GM04504 (cell line): ENCODE measurements around the gene TBL1X.
"Not testable (repeated sequence)": the region's sequence is repeated elsewhere in the genome, so short reads cannot be mapped to it uniquely, and the experiment has no call there.

Experiments
- DNase-seq: peaks from one replicate; pipeline ENCODE4 v3.0.0-alpha.2; 2012; ENCODE audit warnings: low read depth

TBL1X gene

DNA sequence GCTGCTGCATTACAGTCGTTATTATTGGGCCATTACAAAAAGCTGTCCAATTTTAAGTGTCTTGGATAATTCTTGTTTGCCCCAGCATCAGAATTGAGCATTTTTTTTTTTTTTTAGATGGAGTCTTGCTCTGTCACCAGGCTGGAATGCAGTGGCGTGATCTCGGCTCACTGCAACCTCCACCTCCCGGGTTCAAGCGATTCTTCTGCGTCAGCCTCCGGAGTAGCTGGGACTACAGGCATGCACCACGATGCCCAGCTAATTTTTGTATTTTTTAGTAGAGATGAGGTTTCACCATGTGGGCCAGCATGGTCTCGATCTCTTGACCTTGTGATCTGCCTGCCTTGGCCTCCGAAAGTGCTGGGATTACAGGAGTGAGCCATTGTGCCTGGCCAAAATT lies 71.3 kb downstream of the TBL1X start:
- DNase-seq: not testable (repeated sequence)

GRCh38 chrX:9537781-9538180 lies 72.9 kb downstream of the TBL1X start:
- no peak for DNase-seq

DNA sequence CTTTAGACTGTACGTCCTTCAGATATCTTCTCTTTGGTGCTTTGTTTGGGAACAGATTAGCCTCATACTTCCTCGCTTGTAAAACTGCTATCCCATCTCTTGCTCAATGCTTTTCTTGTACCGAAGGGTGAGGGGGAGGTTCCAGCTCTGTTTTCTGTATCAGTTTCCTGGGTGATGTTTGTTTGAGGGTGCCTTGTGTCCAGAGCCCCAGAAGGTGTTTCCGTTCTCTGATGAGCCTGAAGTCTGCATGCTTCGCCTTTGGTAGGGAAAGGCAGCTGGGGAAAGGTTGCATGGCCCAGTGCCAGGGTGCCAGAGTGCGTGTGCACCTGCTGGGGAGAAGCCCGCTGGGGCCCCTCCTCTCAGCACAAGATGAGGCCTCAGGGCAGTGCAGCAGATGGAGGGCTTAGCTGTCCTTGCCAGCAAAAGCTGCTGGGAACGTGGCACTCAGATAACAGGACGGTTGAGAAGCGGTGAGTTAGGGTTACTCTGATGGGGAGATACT lies 73.7 kb downstream of the TBL1X start:
- no peak for DNase-seq

DNA sequence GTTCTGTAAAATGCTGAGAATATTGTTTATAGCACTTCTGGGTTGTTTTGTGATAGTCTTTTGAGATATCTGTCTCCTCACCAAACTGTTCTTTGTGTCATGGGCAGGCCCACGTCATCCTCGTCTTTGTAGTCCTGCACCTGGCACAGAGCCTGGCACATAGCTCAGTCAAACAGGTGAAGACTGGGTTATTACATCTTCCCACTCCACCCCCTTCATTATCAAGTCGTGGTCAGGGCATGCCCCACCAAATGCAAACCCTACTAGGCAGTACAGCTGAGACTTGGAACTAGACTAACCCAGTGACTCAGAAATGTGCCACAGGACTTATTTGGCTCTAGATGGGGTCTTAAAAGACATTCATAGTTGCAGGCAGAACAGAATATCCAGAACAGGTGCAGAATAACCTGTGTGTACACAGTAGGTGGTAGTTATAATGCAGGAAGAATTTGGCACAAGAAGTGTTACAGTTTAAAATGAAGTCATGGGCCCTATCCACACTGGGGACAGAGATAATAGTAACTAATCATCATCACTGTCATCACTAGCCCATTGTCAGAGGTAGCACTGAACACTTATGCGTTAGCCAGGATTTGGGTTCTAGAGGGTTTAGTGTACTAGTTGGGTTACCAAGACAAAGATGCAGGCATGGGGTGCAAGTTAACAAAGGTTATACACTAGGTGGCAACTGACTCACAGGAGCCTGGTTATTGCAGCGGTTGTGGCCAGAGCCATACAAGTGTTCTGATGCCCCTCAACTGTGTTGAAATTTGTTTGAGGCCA lies 74.9 kb downstream of the TBL1X start:
- DNase-seq: no peak

GRCh38 chrX:9542106-9542760 lies 77.4 kb downstream of the TBL1X start:
- no peak for DNase-seq

- DNase-seq: no peak
Observed at GRCh38 chrX:9542761-9543111, 77.9 kb downstream of the TBL1X start.

DNA sequence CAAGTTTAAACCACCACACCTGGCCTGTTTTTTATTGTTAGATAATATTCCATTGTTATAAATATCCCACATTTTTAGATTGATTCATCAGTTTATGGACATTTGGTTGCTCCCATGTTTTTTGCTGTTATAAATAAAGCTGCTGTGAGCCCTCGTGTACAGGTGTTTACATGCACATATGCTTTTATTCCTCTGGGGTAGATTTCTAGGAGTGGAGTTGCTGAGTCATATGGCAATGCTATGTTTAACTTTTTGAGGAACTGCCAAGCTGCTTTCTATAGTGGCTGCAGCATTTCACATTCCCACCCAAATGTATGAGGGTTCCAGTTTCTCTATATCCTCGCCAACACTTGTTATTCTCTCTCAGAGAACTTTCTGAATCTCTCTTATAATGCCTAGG lies 90.5 kb downstream of the TBL1X start:
- no peak for DNase-seq

DNA sequence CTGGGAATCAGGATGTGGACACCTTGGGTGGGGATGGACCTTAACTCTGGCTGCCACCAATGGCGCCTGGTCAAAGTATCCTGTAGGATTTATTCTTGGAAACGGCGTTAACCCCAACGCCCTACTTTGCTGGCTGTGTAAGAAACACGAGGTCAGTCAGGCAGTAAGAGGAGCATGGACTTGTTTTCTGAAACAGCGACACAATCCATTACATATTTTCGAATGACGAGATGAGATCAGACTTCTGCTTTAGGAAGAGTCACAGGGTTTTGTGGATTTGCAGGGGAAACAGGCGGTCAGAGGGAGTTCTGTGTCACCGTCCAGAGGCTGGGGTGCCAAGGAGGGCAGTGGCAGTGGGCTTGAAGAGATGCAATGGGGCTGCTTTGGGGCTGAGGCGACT lies 92.2 kb downstream of the TBL1X start:
- no peak for DNase-seq

GRCh38 chrX:9557521-9557920 lies 92.7 kb downstream of the TBL1X start:
- DNase-seq: no peak

GRCh38 chrX:9558615-9559014 lies 93.8 kb downstream of the TBL1X start:
- no peak for DNase-seq

DNA sequence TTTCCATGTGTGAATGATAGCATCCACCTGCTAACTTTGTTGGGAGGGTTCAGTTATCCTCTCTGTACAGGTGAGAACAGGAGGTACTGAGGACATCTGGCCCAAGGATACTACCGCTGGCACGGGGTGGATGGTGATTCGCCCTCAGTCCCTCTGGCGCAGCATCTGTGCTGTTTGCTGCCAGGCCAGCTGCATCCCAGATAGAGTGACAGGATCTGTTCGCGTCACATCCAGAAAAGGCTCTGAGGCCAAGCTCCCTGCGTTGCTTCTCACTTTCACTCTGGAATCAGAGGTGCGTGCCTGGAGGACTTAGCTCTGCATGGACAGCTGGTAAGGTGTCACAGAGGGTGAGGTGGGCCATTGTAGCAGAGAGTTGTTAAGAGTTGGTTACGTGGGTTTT lies 95.4 kb downstream of the TBL1X start:
- DNase-seq: no peak

DNA sequence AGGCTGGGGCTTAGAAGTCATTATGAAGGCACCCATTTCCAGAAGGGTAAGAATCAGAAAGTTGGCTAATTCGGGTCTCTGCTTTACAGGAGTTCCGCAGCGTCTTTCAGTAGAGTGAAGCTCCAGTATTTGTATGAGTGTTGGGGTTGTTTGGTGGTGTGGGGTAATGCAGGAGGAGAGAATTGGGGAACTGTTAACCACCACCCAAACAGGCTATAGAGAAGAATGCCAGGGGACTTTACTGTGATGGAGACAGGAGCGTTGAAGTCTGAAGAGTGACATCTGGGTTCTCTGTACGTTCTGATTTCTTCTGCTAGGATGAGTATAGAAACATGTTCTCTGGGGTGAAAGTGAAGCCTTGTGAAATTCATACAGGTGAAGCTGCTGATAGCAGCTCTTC lies 96.3 kb downstream of the TBL1X start:
- no peak for DNase-seq

DNA sequence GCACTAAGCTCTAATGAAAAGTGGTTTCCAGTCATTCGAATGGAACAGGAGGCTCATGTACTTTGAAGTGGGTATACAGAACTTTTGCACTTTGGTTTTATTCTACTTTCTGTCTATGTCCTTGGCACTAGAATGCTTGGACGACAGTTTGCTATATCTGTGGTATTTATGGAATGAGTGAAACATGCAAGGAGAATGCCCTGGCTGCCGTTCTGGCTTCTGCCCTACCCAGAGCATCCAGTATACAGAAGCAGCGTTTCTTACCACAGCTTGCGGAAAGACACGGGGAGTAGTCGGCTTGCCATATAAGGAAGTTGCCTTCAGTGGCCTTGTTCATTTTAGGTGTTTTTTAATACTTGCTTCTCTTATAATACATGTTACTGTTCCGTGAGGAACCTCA lies 98.0 kb downstream of the TBL1X start:
- DNase-seq: peak; percentile 47

DNA sequence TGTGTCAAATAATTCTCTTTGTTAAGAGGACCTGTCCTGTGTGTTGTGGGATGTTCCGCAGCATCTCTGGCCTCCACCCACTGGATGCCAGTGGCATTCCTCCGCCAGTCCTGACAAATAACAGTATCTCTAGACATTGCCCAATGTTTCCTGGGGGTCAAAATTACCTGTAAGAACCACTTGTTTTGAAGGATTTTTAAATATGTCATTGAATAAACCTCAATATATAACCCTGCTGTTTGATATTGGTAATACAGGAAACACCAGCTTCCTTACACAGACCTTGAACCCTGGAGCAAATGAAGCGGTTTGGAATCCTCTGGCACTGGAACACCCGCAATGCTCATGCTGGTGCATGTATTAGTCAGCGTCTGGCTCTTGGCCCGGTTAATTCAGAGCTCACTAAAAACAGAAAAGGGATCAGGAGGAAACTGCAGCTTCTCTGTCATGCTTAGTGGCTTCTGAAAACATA lies 101.3 kb downstream of the TBL1X start:
- DNase-seq: peak; percentile 58

- DNase-seq: peak; percentile 34
Observed at GRCh38 chrX:9569876-9570301, 105.0 kb downstream of the TBL1X start.

GRCh38 chrX:9573282-9574106 lies 108.6 kb downstream of the TBL1X start:
- no peak for DNase-seq

GRCh38 chrX:9576059-9576458 lies 111.2 kb downstream of the TBL1X start:
- no peak for DNase-seq

DNA sequence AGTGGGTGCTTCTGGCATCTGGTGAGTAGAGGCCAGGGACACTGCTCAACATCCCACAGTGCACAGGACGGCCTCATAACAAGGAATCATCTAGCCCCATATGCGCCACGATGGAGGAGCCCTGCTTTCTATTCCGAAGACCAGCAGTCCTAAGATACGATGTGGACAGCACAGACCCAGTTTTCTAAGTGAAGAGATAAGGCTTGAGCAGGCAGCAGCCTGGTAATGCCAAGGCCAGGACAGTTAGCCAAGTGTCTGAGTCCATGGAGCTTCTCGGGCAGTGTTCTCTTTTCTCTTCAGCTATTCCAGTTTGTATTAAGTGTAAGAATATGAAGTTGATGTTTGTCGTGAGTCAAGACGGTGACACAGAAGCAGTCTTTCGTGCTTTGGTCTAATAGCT lies 112.7 kb downstream of the TBL1X start:
- no peak for DNase-seq

GRCh38 chrX:9578083-9578779 lies 113.4 kb downstream of the TBL1X start:
- DNase-seq: no peak

- no peak for DNase-seq
Observed at GRCh38 chrX:9581771-9582385, 117.0 kb downstream of the TBL1X start.

DNA sequence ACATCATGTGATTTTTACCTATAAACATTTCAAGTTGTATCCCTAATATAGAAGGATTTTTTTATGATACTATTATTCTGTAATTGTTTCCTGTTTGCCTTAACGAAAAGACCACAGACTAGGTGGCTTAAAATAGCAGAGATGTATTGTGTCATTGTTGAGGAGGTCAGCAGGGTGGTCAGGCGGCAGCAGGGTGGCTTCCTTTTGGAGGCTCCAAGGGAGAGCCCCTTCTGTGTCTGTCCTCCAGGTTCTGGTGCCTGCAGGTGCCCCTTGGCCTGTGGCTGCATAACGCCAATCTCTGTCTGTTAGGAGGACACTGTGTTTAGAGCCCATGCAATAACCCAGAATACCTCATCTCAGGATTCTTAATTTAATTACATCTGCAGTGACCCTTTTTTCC lies 118.1 kb downstream of the TBL1X start:
- DNase-seq: no peak

GRCh38 chrX:9586992-9587392 lies 122.1 kb downstream of the TBL1X start:
- no peak for DNase-seq
